Bronchial epithelial cell (primary cell): ENCODE data around the gene HYDIN. TPM values are rescaled to one million over a fixed set of nuclear protein-coding genes. Genes with fewer than 3 reads are reported as not detected.

ENCODE experiments used
- DNase-seq: peaks from one replicate; pipeline ENCODE4 v3.0.0-alpha.2; 2010; ENCODE audit warnings: low read depth
- FAIRE-seq: peaks from 2 replicates; lab custom pipeline; 2011; peaks lifted over from hg19 to GRCh38; lab: Jason Lieb, UNC
- H3K27me3 ChIP-seq: 2 replicates; pipeline ENCODE4 v1.5.1; 2011; ENCODE audit warnings: low read length; ENCODE audit not compliant: control insufficient read depth, insufficient read depth
- H3K36me3 ChIP-seq: 2 replicates; pipeline ENCODE4 v1.5.1; 2011; ENCODE audit warnings: low read length; ENCODE audit not compliant: control insufficient read depth, insufficient read depth
- H3K4me3 ChIP-seq: 2 replicates; pipeline ENCODE4 v1.5.1; 2011; ENCODE audit warnings: mild to moderate bottlenecking, low read depth, low read length, control low read depth
- CTCF ChIP-seq: IDR thresholded peaks from 2 replicates; pipeline ENCODE4 v1.5.1; 2011; ENCODE audit warnings: mild to moderate bottlenecking, moderate library complexity, low read length, control low read depth, inconsistent platforms; ENCODE audit not compliant: insufficient read depth, severe bottlenecking
- total RNA-seq: library from RNA; depleted of rRNA; stranded (reverse); fragments of >200 nt; gene quantifications from 2 replicates; pipeline ENCODE4 v1.2.1, GENCODE V29; 2014

Gene HYDIN
- total RNA-seq, 1 donor from 2014 or later = 1.3 TPM

- FAIRE-seq (no peak), DNase-seq (no peak)
- Histone ChIP-seq H3K27me3 (no peaks in the 10 kb centered on the region), H3K36me3 (no peaks in the 10 kb centered on the region), H3K4me3 (no peak overlapping the region)
- no peak for TF ChIP-seq CTCF
These were observed 31.9 kb upstream of the HYDIN start for GRCh38 chr16:71262391-71262790.

- TF ChIP-seq CTCF = no peak
- FAIRE-seq (no peak), DNase-seq (no peak)
- no peak overlapping the region for H3K4me3 ChIP-seq
- H3K27me3 ChIP-seq = no peaks in the 10 kb centered on the region
- H3K36me3 ChIP-seq = no peaks in the 10 kb centered on the region
These were observed 30.5 kb upstream of the HYDIN start for GRCh38 chr16:71260995-71261394.

GRCh38 chr16:71259086-71259485 is 28.6 kb upstream of the HYDIN start:
- H3K27me3 ChIP-seq = no peaks in the 10 kb centered on the region
- no peak for TF ChIP-seq CTCF
- H3K36me3 ChIP-seq = no peaks in the 10 kb centered on the region
- H3K4me3 ChIP-seq = no peak overlapping the region
- FAIRE-seq (no peak), DNase-seq (no peak)

GRCh38 chr16:71258372-71258771 is 27.9 kb upstream of the HYDIN start:
- Histone ChIP-seq H3K4me3 (no peak overlapping the region), H3K27me3 (no peaks in the 10 kb centered on the region), H3K36me3 (no peaks in the 10 kb centered on the region)
- no peak for FAIRE-seq
- no peak for TF ChIP-seq CTCF
- DNase-seq = no peak

GRCh38 chr16:71257768-71258167 is 27.2 kb upstream of the HYDIN start:
- FAIRE-seq (no peak), DNase-seq (no peak)
- H3K36me3 ChIP-seq = no peaks in the 10 kb centered on the region
- TF ChIP-seq CTCF = no peak
- H3K27me3 ChIP-seq = no peaks in the 10 kb centered on the region
- H3K4me3 ChIP-seq = no peak overlapping the region

- Histone ChIP-seq H3K27me3 (no peaks in the 10 kb centered on the region), H3K4me3 (no peak overlapping the region), H3K36me3 (no peaks in the 10 kb centered on the region)
- DNase-seq = no peak
- no peak for TF ChIP-seq CTCF
- FAIRE-seq = no peak
These were observed 25.2 kb upstream of the HYDIN start for GRCh38 chr16:71255721-71256120.
